HEK293T (cell line): Measurements from ENCODE around the gene SFXN3.

Source experiments
- ARNT ChIP-seq: fragments of 450-650 bp; IDR thresholded peaks from 2 replicates; pipeline ENCODE4 v1.6.1; 2017; ENCODE audit warnings: mild to moderate bottlenecking
- BHLHE40 ChIP-seq: fragments of 450-650 bp; IDR thresholded peaks from 2 replicates; pipeline ENCODE4 v1.6.1; 2016; ENCODE audit warnings: mild to moderate bottlenecking, moderate library complexity, borderline replicate concordance
- CTBP1 ChIP-seq: fragments of 450-650 bp; IDR thresholded peaks from 2 replicates; pipeline ENCODE4 v1.6.1; 2016; ENCODE audit warnings: borderline replicate concordance
- ELF4 ChIP-seq: fragments of 450-650 bp; IDR thresholded peaks from 2 replicates; pipeline ENCODE4 v1.6.1; 2017; ENCODE audit warnings: antibody characterized with exemption
- FOXA1 ChIP-seq: fragments of 450-650 bp; IDR thresholded peaks from 2 replicates; pipeline ENCODE4 v1.6.1; 2016; ENCODE audit warnings: mild to moderate bottlenecking
- FOXK2 ChIP-seq: fragments of 450-650 bp; IDR thresholded peaks from 2 replicates; pipeline ENCODE4 v1.6.1; 2016; ENCODE audit warnings: mild to moderate bottlenecking
- FOXM1 ChIP-seq: fragments of 450-650 bp; IDR thresholded peaks from 2 replicates; pipeline ENCODE4 v1.6.1; 2017; ENCODE audit warnings: mild to moderate bottlenecking, borderline replicate concordance
- NFRKB ChIP-seq: fragments of 450-650 bp; IDR thresholded peaks from 2 replicates; pipeline ENCODE4 v1.6.1; 2016; ENCODE audit warnings: mild to moderate bottlenecking, moderate library complexity
- PKNOX1 ChIP-seq: fragments of 450-650 bp; IDR thresholded peaks from 2 replicates; pipeline ENCODE4 v1.6.1; 2016
- SP1 ChIP-seq: fragments of 450-650 bp; IDR thresholded peaks from 2 replicates; pipeline ENCODE4 v1.6.1; 2017
- SUZ12 ChIP-seq: fragments of 450-650 bp; IDR thresholded peaks from 2 replicates; pipeline ENCODE4 v1.6.1; 2016; ENCODE audit warnings: mild to moderate bottlenecking
- TARDBP ChIP-seq: fragments of 450-650 bp; IDR thresholded peaks from 2 replicates; pipeline ENCODE4 v1.6.1; 2016
- ZNF384 ChIP-seq: fragments of 450-650 bp; IDR thresholded peaks from 2 replicates; pipeline ENCODE4 v1.6.1; 2016

- TF ChIP-seq ELF4 = no peak
- TF ChIP-seq SUZ12 = no peak
- TF ChIP-seq ZNF384 = no peak
- no peak for TF ChIP-seq FOXM1
- no peak for TF ChIP-seq TARDBP
- TF ChIP-seq ARNT = no peak
- no peak for TF ChIP-seq BHLHE40
- TF ChIP-seq FOXK2 = no peak
- no peak for TF ChIP-seq CTBP1
- TF ChIP-seq SP1 = no peak
- TF ChIP-seq PKNOX1 = no peak
- TF ChIP-seq FOXA1 = no peak
- no peak for TF ChIP-seq NFRKB
Measured at GRCh38 chr10:101047268-101047667, 16.2 kb downstream of the SFXN3 start.
